HL-60/S4 treated with phorbol 12-myristate 13-acetate at 8.2 ng/mL for 4 days and 3 days (cell line): Measurements from ENCODE around the gene ZNF462.
"Not testable (repeated sequence)": the region's sequence is repeated elsewhere in the genome, so short reads cannot be mapped to it uniquely, and the experiment has no call there.

Experiments
- in situ Hi-C: fragments of 300-500 bp; cut with MboI; formaldehyde crosslinking; loops from 2 replicates; pipeline ENCODE4 v1.15.0; 2022; ENCODE audit warnings: low sequenced_read_pairs

Gene ZNF462

GRCh38 chr9:106885451-106885850, 22.5 kb downstream of the ZNF462 start:
- in situ Hi-C loops = no loop called here

GRCh38 chr9:106886111-106887046, 23.4 kb downstream of the ZNF462 start:
- in situ Hi-C loops = no loop called here

GRCh38 chr9:106887066-106887465, 24.1 kb downstream of the ZNF462 start:
- in situ Hi-C loops = no loop called here

- in situ Hi-C loops = no loop called here
Observed at GRCh38 chr9:106889061-106889590, 26.2 kb downstream of the ZNF462 start.

GRCh38 chr9:106890608-106891007, 27.6 kb downstream of the ZNF462 start:
- in situ Hi-C loops = no loop called here

GRCh38 chr9:106891286-106891685, 28.3 kb downstream of the ZNF462 start:
- in situ Hi-C loops = no loop called here

GRCh38 chr9:106892632-106893031, 29.7 kb downstream of the ZNF462 start:
- in situ Hi-C loops = no loop called here

- in situ Hi-C loops = no loop called here
Observed at GRCh38 chr9:106893088-106893487, 30.1 kb downstream of the ZNF462 start.

GRCh38 chr9:106896695-106897094, 33.7 kb downstream of the ZNF462 start:
- in situ Hi-C loops = no loop called here

GRCh38 chr9:106897236-106897635, 34.3 kb downstream of the ZNF462 start:
- in situ Hi-C loops = no loop called here

GRCh38 chr9:106897751-106898150, 34.8 kb downstream of the ZNF462 start:
- in situ Hi-C loops = no loop called here

- in situ Hi-C loops = not testable (repeated sequence)
Observed at GRCh38 chr9:106900523-106900922, 37.6 kb downstream of the ZNF462 start.

GRCh38 chr9:106906129-106906528, 43.2 kb downstream of the ZNF462 start:
- in situ Hi-C loops = no loop called here

GRCh38 chr9:106911951-106912350, 49.0 kb downstream of the ZNF462 start:
- in situ Hi-C loops = no loop called here

GRCh38 chr9:106913276-106913675, 50.3 kb downstream of the ZNF462 start:
- in situ Hi-C loops = no loop called here

GRCh38 chr9:106915851-106916250, 52.9 kb downstream of the ZNF462 start:
- in situ Hi-C loops = no loop called here

- in situ Hi-C loops = no loop called here
Observed at GRCh38 chr9:106916466-106917235, 53.7 kb downstream of the ZNF462 start.

- in situ Hi-C loops = no loop called here
Observed at GRCh38 chr9:106918825-106919509, 56.0 kb downstream of the ZNF462 start.

- in situ Hi-C loops = no loop called here
Observed at GRCh38 chr9:106920091-106920490, 57.1 kb downstream of the ZNF462 start.

GRCh38 chr9:106920701-106921283, 57.8 kb downstream of the ZNF462 start:
- in situ Hi-C loops = no loop called here
